HT-29 (cell line): Measurements from ENCODE around the gene GRID1. TPM values are rescaled to one million over a fixed set of nuclear protein-coding genes. Genes with fewer than 3 reads are reported as not detected.

Experiments
- DNase-seq: peaks from one replicate; pipeline ENCODE4 v3.0.0-alpha.2; 2015; ENCODE audit warnings: low spot score
- total RNA-seq: library from RNA; depleted of rRNA; stranded (reverse); fragments of >200 nt; shearing (Covaris generic); gene quantifications from 2 replicates; pipeline ENCODE4 v1.2.3, GENCODE V29; 2014

GRID1 gene
- total RNA-seq, 1 experiment from 2014 or later, result not detected

- DNase-seq, result no peak
Measured at GRCh38 chr10:85603151-85603940, 763.2 kb downstream of the GRID1 start.

GRCh38 chr10:85602713-85603112, 763.9 kb downstream of the GRID1 start:
- DNase-seq, result no peak

GRCh38 chr10:85602306-85602705, 764.3 kb downstream of the GRID1 start:
- no peak for DNase-seq

- no peak for DNase-seq
Measured at GRCh38 chr10:85601526-85601925, 765.1 kb downstream of the GRID1 start.

GRCh38 chr10:85600744-85601081, 765.9 kb downstream of the GRID1 start:
- no peak for DNase-seq

- no peak for DNase-seq
Measured at GRCh38 chr10:85600026-85600743, 766.4 kb downstream of the GRID1 start.

- DNase-seq, result no peak
Measured at GRCh38 chr10:85599081-85599480, 767.5 kb downstream of the GRID1 start.

- DNase-seq, result no peak
Measured at GRCh38 chr10:85598646-85599045, 767.9 kb downstream of the GRID1 start.

GRCh38 chr10:85597006-85597405, 769.6 kb downstream of the GRID1 start:
- DNase-seq, result no peak

GRCh38 chr10:85596389-85596788, 770.2 kb downstream of the GRID1 start:
- no peak for DNase-seq

- DNase-seq, result no peak
Measured at GRCh38 chr10:85594239-85594638, 772.4 kb downstream of the GRID1 start.

- no peak for DNase-seq
Measured at GRCh38 chr10:85593226-85593772, 773.3 kb downstream of the GRID1 start.

- DNase-seq, result no peak
Measured at GRCh38 chr10:85581371-85581770, 785.2 kb downstream of the GRID1 start.

GRCh38 chr10:85580585-85580984, 786.0 kb downstream of the GRID1 start:
- no peak for DNase-seq

GRCh38 chr10:85578860-85579259, 787.7 kb downstream of the GRID1 start:
- DNase-seq, result no peak

GRCh38 chr10:85575441-85575840, 791.2 kb downstream of the GRID1 start:
- no peak for DNase-seq

- no peak for DNase-seq
Measured at GRCh38 chr10:85570871-85571270, 795.7 kb downstream of the GRID1 start.

GRCh38 chr10:85565381-85565780, 801.2 kb downstream of the GRID1 start:
- DNase-seq, result no peak

GRCh38 chr10:85558533-85558932, 808.1 kb downstream of the GRID1 start:
- no peak for DNase-seq

GRCh38 chr10:85557706-85558105, 808.9 kb downstream of the GRID1 start:
- DNase-seq, result no peak

GRCh38 chr10:85557077-85557476, 809.5 kb downstream of the GRID1 start:
- DNase-seq, result no peak
